Ishikawa (cell line): Measurements from ENCODE around the gene CHN2.

Experiments used
- CEBPB ChIP-seq: IDR thresholded peaks from 2 replicates; pipeline ENCODE4 v1.6.1; 2012
- CREB1 ChIP-seq: IDR thresholded peaks from 2 replicates; pipeline ENCODE4 v1.6.1; 2012; ENCODE audit warnings: low read depth
- EGR1 ChIP-seq: IDR thresholded peaks from 2 replicates; pipeline ENCODE4 v1.6.1; 2012
- EP300 ChIP-seq: IDR thresholded peaks from 2 replicates; pipeline ENCODE4 v1.6.1; 2012; ENCODE audit warnings: borderline replicate concordance
- FOXM1 ChIP-seq: IDR thresholded peaks from 2 replicates; pipeline ENCODE4 v1.6.1; 2012; ENCODE audit warnings: low read depth, borderline replicate concordance
- NFIC ChIP-seq: IDR thresholded peaks from 2 replicates; pipeline ENCODE4 v1.6.1; 2012
- RAD21 ChIP-seq: IDR thresholded peaks from 2 replicates; pipeline ENCODE4 v1.6.1; 2012; ENCODE audit warnings: low read depth
- TAF1 ChIP-seq: IDR thresholded peaks from 2 replicates; pipeline ENCODE4 v1.6.1; 2012; ENCODE audit warnings: low read depth, mild to moderate bottlenecking
- TCF12 ChIP-seq: IDR thresholded peaks from 2 replicates; pipeline ENCODE4 v1.6.1; 2012; ENCODE audit warnings: low read depth
- TEAD4 ChIP-seq: IDR thresholded peaks from 2 replicates; pipeline ENCODE4 v1.6.1; 2012
- USF1 ChIP-seq: IDR thresholded peaks from 2 replicates; pipeline ENCODE4 v1.6.1; 2012
- YY1 ChIP-seq: IDR thresholded peaks from 2 replicates; pipeline ENCODE4 v1.6.1; 2012; ENCODE audit warnings: low read depth
- ZBTB7A ChIP-seq: IDR thresholded peaks from 2 replicates; pipeline ENCODE4 v1.6.1; 2012; ENCODE audit warnings: low read depth
- TF ChIP-seq, protein P1 (sequence below): IDR thresholded peaks from 2 replicates; pipeline ENCODE4 v1.6.1; 2012; ENCODE audit warnings: low read depth, mild to moderate bottlenecking
- TF ChIP-seq, protein P2 (sequence below): IDR thresholded peaks from 2 replicates; pipeline ENCODE4 v1.6.1; 2012

Gene CHN2

GRCh38 chr7:29322023-29322712 is 127.6 kb downstream of the CHN2 start:
- TF ChIP-seq TAF1: no peak
- TF ChIP-seq NFIC: no peak
- TF ChIP-seq CREB1: no peak
- no peak for TF ChIP-seq TCF12
- TF ChIP-seq CEBPB: no peak
- no peak for TF ChIP-seq ZBTB7A
- no peak for TF ChIP-seq FOXM1
- TF ChIP-seq USF1: no peak
- no peak for TF ChIP-seq EGR1

DNA sequence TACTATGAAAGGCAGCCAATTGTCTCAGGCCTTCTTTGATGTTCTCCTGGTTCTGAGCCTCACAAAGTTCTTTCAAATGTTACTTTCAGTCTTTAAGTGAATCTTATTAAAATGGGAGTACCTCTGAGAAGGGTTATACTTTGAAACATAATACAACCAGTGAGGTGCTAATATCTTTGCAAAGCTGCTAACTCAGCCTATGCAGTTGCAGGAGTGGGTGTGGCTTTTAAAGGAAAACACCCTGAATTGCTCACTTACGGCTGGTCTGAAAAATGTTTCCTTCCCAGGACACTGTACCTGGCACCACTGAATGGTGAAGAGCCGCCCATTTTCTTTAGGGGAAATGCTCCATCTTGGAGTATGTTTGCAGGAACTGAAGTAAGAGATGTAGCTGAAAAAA is 130.9 kb downstream of the CHN2 start:
- TF ChIP-seq, protein P1, sequence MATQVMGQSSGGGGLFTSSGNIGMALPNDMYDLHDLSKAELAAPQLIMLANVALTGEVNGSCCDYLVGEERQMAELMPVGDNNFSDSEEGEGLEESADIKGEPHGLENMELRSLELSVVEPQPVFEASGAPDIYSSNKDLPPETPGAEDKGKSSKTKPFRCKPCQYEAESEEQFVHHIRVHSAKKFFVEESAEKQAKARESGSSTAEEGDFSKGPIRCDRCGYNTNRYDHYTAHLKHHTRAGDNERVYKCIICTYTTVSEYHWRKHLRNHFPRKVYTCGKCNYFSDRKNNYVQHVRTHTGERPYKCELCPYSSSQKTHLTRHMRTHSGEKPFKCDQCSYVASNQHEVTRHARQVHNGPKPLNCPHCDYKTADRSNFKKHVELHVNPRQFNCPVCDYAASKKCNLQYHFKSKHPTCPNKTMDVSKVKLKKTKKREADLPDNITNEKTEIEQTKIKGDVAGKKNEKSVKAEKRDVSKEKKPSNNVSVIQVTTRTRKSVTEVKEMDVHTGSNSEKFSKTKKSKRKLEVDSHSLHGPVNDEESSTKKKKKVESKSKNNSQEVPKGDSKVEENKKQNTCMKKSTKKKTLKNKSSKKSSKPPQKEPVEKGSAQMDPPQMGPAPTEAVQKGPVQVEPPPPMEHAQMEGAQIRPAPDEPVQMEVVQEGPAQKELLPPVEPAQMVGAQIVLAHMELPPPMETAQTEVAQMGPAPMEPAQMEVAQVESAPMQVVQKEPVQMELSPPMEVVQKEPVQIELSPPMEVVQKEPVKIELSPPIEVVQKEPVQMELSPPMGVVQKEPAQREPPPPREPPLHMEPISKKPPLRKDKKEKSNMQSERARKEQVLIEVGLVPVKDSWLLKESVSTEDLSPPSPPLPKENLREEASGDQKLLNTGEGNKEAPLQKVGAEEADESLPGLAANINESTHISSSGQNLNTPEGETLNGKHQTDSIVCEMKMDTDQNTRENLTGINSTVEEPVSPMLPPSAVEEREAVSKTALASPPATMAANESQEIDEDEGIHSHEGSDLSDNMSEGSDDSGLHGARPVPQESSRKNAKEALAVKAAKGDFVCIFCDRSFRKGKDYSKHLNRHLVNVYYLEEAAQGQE: no peak
- TF ChIP-seq TAF1: no peak
- TF ChIP-seq EP300: no peak
- no peak for TF ChIP-seq ZBTB7A
- no peak for TF ChIP-seq NFIC
- no peak for TF ChIP-seq USF1
- TF ChIP-seq CEBPB: no peak
- no peak for TF ChIP-seq TEAD4
- TF ChIP-seq EGR1: no peak
- no peak for TF ChIP-seq TCF12
- no peak for TF ChIP-seq RAD21
- TF ChIP-seq, protein P2, sequence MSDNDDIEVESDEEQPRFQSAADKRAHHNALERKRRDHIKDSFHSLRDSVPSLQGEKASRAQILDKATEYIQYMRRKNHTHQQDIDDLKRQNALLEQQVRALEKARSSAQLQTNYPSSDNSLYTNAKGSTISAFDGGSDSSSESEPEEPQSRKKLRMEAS: no peak
- no peak for TF ChIP-seq CREB1
- TF ChIP-seq YY1: no peak

GRCh38 chr7:29326864-29327263 is 132.3 kb downstream of the CHN2 start:
- TF ChIP-seq CEBPB (no peak), RAD21 (no peak), FOXM1 (no peak), YY1 (no peak)
- TF ChIP-seq, protein P2: no peak

DNA sequence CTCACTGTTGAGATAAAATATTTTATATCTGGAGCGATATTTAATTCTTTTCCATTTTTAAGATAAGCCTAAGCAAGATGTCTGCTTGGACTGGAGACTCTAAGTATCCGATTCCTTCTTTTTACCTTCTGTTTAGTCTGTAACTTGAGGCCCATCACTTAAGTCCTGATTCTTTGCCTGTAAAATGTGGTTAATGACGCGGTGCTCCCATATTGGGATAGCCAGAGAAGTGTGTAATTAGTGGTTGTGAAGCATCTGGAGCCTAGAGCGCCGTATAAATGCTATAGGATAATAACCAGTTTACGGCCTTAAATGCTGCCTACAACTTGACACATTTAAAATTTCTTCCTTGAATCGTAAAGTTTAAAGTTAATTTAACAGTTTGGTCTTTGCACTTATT is 132.9 kb downstream of the CHN2 start:
- TF ChIP-seq FOXM1 (no peak), TEAD4 (no peak), NFIC (no peak), CREB1 (no peak), RAD21 (no peak), EP300 (no peak), TAF1 (no peak), YY1 (no peak)
- TF ChIP-seq, protein P1: no peak
- TF ChIP-seq, protein P2: no peak

DNA sequence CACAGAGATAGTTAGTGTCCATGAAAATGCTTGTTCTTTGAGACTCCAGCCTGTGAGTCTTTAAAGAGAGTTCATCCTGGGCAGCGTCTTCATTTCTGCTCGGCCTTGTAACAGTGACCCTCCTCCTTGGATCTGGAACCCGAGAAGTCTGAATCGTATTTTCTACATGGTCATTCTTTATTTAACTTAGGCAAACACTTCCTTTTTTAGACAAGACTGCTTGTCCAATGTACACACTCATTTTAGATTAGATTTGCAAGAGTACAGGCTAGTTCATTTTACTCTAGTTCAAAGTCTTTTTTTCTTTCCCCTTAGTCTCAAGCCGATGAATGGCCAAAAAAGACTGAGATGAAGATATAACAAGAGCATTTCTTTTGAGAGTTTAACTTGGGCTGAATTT is 133.5 kb downstream of the CHN2 start:
- TF ChIP-seq NFIC (no peak), EP300 (no peak), CEBPB (no peak), RAD21 (no peak), CREB1 (no peak), ZBTB7A (no peak)

GRCh38 chr7:29328811-29329210 is 134.2 kb downstream of the CHN2 start:
- no peak for TF ChIP-seq EP300
- no peak for TF ChIP-seq RAD21
- no peak for TF ChIP-seq TCF12
- no peak for TF ChIP-seq TAF1
- TF ChIP-seq, protein P2: no peak
- TF ChIP-seq EGR1: no peak
- no peak for TF ChIP-seq CEBPB
- TF ChIP-seq ZBTB7A: no peak
- TF ChIP-seq CREB1: no peak
- no peak for TF ChIP-seq YY1
- no peak for TF ChIP-seq TEAD4
